Ishikawa (cell line): ENCODE results near the gene WIF1.

Source experiments
- CEBPB ChIP-seq: IDR thresholded peaks from 2 replicates; pipeline ENCODE4 v1.6.1; 2012
- CREB1 ChIP-seq: IDR thresholded peaks from 2 replicates; pipeline ENCODE4 v1.6.1; 2012; ENCODE audit warnings: low read depth
- EGR1 ChIP-seq: IDR thresholded peaks from 2 replicates; pipeline ENCODE4 v1.6.1; 2012
- EP300 ChIP-seq: IDR thresholded peaks from 2 replicates; pipeline ENCODE4 v1.6.1; 2012; ENCODE audit warnings: borderline replicate concordance
- FOXM1 ChIP-seq: IDR thresholded peaks from 2 replicates; pipeline ENCODE4 v1.6.1; 2012; ENCODE audit warnings: low read depth, borderline replicate concordance
- NFIC ChIP-seq: IDR thresholded peaks from 2 replicates; pipeline ENCODE4 v1.6.1; 2012
- RAD21 ChIP-seq: IDR thresholded peaks from 2 replicates; pipeline ENCODE4 v1.6.1; 2012; ENCODE audit warnings: low read depth
- TAF1 ChIP-seq: IDR thresholded peaks from 2 replicates; pipeline ENCODE4 v1.6.1; 2012; ENCODE audit warnings: low read depth, mild to moderate bottlenecking
- TCF12 ChIP-seq: IDR thresholded peaks from 2 replicates; pipeline ENCODE4 v1.6.1; 2012; ENCODE audit warnings: low read depth
- TEAD4 ChIP-seq: IDR thresholded peaks from 2 replicates; pipeline ENCODE4 v1.6.1; 2012
- YY1 ChIP-seq: IDR thresholded peaks from 2 replicates; pipeline ENCODE4 v1.6.1; 2012; ENCODE audit warnings: low read depth
- ZBTB7A ChIP-seq: IDR thresholded peaks from 2 replicates; pipeline ENCODE4 v1.6.1; 2012; ENCODE audit warnings: low read depth
- TF ChIP-seq, protein P1 (sequence below): IDR thresholded peaks from 2 replicates; pipeline ENCODE4 v1.6.1; 2012
- TF ChIP-seq, protein P2 (sequence below): IDR thresholded peaks from 2 replicates; pipeline ENCODE4 v1.6.1; 2012
- TF ChIP-seq, protein P3 (sequence below): IDR thresholded peaks from 2 replicates; pipeline ENCODE4 v1.6.1; 2012; ENCODE audit warnings: low read depth, mild to moderate bottlenecking

The WIF1 gene

DNA sequence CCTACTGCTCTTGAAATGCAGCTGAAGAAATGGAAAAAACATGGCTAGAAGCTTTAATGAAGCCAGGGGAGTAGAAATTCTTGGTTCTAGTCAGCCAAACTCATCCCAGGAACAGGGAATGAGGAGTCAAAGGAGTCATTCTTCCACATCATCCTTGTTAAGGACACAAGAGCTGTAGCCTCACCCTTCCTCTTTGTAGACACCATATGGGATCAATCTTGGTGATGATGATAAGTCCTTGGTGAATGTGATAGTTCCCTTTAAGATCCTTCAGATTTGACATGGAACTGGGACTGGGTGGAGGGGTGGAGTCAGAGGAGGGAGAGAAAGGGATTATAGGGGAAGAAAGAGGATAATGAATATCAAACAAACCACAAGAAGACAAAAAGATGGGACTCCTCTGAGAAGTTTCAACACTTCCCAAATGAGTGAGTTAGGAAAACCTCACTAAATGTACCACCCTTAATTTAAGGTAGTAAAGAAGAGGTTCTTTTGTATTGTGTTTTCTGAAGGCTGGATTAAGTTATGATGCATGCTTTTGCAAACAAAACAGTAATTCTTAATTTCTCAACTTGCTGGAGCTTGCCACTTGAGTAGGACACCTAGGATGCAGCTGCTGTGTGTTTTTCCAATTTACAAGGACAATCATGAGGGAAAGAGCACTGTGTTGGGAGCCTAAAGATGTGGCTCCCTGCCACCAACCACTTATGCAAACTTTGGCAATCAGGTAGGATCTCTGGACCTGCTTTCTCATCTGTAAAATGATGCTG, 104.0 kb downstream of the WIF1 start:
- TF ChIP-seq FOXM1 (no peak), EP300 (no peak), RAD21 (no peak), TCF12 (no peak), YY1 (no peak), ZBTB7A (no peak), EGR1 (no peak), NFIC (no peak)
- TF ChIP-seq, protein P1, sequence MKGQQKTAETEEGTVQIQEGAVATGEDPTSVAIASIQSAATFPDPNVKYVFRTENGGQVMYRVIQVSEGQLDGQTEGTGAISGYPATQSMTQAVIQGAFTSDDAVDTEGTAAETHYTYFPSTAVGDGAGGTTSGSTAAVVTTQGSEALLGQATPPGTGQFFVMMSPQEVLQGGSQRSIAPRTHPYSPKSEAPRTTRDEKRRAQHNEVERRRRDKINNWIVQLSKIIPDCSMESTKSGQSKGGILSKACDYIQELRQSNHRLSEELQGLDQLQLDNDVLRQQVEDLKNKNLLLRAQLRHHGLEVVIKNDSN = no peak
- TF ChIP-seq, protein P2, sequence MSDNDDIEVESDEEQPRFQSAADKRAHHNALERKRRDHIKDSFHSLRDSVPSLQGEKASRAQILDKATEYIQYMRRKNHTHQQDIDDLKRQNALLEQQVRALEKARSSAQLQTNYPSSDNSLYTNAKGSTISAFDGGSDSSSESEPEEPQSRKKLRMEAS = no peak

DNA sequence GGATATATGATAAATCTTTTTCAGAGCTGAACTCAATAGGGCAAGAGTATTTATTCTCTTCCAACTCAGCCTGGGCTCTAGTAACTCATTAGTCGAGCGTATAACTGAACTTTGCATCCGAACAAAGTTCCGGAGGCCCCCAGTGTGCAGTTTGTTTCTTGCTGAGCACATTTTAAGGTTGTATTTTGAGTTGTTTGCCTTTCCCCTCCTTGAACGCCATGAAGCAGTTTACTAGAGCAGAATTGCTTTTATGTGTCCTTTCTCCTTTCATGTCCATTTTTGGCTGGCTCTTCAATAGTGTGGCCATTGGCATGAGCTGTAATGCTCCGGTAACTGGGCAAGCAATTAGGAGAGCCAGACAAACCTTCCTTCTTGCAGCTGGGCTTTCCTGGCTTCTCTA, 105.3 kb downstream of the WIF1 start:
- TF ChIP-seq, protein P1 = no peak
- no peak for TF ChIP-seq EGR1
- no peak for TF ChIP-seq TEAD4
- TF ChIP-seq CEBPB = no peak
- no peak for TF ChIP-seq NFIC
- no peak for TF ChIP-seq ZBTB7A
- TF ChIP-seq, protein P2 = no peak
- TF ChIP-seq CREB1 = no peak
- no peak for TF ChIP-seq TAF1
- TF ChIP-seq FOXM1 = no peak
- no peak for TF ChIP-seq RAD21
- TF ChIP-seq, protein P3, sequence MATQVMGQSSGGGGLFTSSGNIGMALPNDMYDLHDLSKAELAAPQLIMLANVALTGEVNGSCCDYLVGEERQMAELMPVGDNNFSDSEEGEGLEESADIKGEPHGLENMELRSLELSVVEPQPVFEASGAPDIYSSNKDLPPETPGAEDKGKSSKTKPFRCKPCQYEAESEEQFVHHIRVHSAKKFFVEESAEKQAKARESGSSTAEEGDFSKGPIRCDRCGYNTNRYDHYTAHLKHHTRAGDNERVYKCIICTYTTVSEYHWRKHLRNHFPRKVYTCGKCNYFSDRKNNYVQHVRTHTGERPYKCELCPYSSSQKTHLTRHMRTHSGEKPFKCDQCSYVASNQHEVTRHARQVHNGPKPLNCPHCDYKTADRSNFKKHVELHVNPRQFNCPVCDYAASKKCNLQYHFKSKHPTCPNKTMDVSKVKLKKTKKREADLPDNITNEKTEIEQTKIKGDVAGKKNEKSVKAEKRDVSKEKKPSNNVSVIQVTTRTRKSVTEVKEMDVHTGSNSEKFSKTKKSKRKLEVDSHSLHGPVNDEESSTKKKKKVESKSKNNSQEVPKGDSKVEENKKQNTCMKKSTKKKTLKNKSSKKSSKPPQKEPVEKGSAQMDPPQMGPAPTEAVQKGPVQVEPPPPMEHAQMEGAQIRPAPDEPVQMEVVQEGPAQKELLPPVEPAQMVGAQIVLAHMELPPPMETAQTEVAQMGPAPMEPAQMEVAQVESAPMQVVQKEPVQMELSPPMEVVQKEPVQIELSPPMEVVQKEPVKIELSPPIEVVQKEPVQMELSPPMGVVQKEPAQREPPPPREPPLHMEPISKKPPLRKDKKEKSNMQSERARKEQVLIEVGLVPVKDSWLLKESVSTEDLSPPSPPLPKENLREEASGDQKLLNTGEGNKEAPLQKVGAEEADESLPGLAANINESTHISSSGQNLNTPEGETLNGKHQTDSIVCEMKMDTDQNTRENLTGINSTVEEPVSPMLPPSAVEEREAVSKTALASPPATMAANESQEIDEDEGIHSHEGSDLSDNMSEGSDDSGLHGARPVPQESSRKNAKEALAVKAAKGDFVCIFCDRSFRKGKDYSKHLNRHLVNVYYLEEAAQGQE = no peak
- no peak for TF ChIP-seq TCF12
- TF ChIP-seq EP300 = no peak

DNA sequence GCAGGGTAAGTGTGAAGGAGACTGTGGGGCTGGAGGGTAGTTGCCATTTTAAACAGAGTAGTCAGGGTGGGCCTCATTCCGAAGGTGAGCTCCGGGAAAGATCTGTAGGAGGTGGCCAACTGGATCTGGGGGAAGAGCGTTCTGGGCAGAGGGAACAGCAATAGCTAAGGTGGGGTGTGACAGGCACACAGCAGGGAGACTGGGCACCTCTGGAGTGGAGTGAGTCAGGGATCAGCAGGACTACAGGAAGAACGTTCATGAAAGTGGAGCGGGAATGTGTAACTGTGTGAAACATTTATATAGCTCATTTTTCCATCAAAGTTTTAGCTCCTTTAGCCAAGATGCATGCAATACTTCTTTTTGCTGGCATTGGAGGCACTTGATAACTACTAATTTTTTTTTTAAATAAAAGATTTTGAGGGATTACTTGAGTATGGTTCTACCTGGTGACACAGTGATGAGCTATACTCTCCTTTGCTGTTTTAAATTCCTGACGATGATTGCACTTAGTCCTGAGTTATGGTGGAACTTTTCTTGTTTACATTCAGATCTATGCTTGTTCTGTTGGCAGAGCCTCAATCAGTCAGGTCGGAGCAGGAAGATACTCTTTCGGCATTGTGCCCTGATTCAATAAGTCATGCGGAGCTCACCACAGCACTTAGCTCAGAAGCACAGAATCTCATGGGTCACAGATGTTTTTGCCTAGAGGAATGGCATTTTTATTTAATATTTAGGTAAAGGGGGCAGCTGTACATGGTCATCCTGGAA, 106.4 kb downstream of the WIF1 start:
- TF ChIP-seq YY1 (no peak), ZBTB7A (no peak), EP300 (no peak), TEAD4 (no peak), TCF12 (no peak), NFIC (no peak), CEBPB (no peak), EGR1 (no peak), RAD21 (no peak), TAF1 (no peak), CREB1 (no peak)
- TF ChIP-seq, protein P2 = no peak
- TF ChIP-seq, protein P3 = no peak
- TF ChIP-seq, protein P1 = no peak

DNA sequence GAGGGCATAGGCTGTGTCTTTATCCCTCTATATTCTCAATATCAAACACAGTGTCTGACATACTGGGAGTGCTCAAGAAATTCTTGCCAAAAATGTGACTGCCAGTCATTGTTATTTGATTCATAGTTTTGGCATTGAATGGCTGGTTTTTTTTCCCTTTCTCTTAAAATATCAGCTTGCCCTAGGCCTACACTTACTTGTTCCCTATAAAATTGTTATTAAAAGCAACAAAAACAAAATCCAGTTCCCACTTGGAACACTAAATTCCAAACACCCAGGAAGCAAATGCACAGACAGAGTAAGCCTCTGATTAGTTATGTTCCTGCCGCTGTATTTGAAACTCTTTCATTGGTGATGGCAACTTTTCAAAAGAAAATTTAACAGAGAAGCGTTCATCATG, 110.7 kb downstream of the WIF1 start:
- no peak for TF ChIP-seq YY1
- TF ChIP-seq, protein P3 = no peak
- no peak for TF ChIP-seq TCF12
- no peak for TF ChIP-seq CREB1
- no peak for TF ChIP-seq EP300
- no peak for TF ChIP-seq ZBTB7A
- no peak for TF ChIP-seq TEAD4
- TF ChIP-seq, protein P2 = no peak
- no peak for TF ChIP-seq EGR1
- TF ChIP-seq, protein P1 = no peak
- no peak for TF ChIP-seq NFIC
- no peak for TF ChIP-seq CEBPB
- no peak for TF ChIP-seq RAD21
- no peak for TF ChIP-seq TAF1
- no peak for TF ChIP-seq FOXM1
